HepG2 (cell line): ENCODE data around the gene LRIF1. TPM values are rescaled to one million over a fixed set of nuclear protein-coding genes. Genes with fewer than 3 reads are reported as not detected.

ENCODE experiments used
- ATAC-seq: fragments of 200-7000 bp; cut with Tn5 transposase; 3 replicates; pipeline ENCODE4 v1.9.1; 2020; ENCODE audit warnings: mild to moderate bottlenecking, moderate library complexity
- BruUV-seq: library from RNA; stranded (reverse); fragments of 400-500 nt; replicated peaks from 2 replicates; lab custom pipeline; 2021; lab: Mats Ljungman, UMichigan
- CTCF ChIA-PET: fragments of 300-600 bp; formaldehyde crosslinking; extraction: SDS; loops from one replicate; lab custom pipeline; 2021; ENCODE audit warnings: low total read pairs, inconsistent platforms, low intra/inter-chr PET ratio; lab: Yijun Ruan, JAX
- POLR2A ChIA-PET: fragments of 350-600 bp; sonication (Branson Sonifier 250); formaldehyde crosslinking; loops from one replicate; lab custom pipeline; 2020; ENCODE audit warnings: antibody characterized with exemption, inconsistent platforms; lab: Yijun Ruan, JAX
- DNase-seq: peaks from one replicate; pipeline ENCODE4 v3.0.0-alpha.2; 2015; ENCODE audit warnings: low spot score
- FAIRE-seq: peaks from 3 replicates; lab custom pipeline; 2011; peaks lifted over from hg19 to GRCh38; lab: Jason Lieb, UNC
- H2AFZ ChIP-seq: one replicate; pipeline ENCODE4 v1.6.1; 2011; ENCODE audit warnings: low read length, inconsistent platforms
- H3K27ac ChIP-seq: fragments of 300-600 bp; 3 replicates; pipeline ENCODE4 v1.8.0; 2011; ENCODE audit warnings: mixed run types, mild to moderate bottlenecking, mixed read lengths, low read length, inconsistent platforms; ENCODE audit not compliant: insufficient read depth; ENCODE audit errors: extremely low read length
- H3K27me3 ChIP-seq, 2 experiments: fragments of 200-600 bp in 1 of 2; 2 replicates in 1 of 2; 3 replicates in 1 of 2; pipeline versions ENCODE4 v1.6.0 to v1.8.0; 2011; ENCODE audit warnings: low read length in 2 of 2, mild to moderate bottlenecking in 2 of 2, moderate library complexity in 2 of 2, inconsistent platforms in 1 of 2; ENCODE audit not compliant: insufficient read depth in 2 of 2, control insufficient read depth in 1 of 2
- H3K36me3 ChIP-seq, 2 experiments: fragments of 200-600 bp in 1 of 2; replicated peaks in 1 of 2; 2 replicates in 1 of 2; 3 replicates in 1 of 2; pipeline versions ENCODE4 v1.5.1 to v1.8.0; 2011; ENCODE audit warnings: low read length in 2 of 2, inconsistent platforms in 1 of 2; ENCODE audit not compliant: insufficient read depth in 2 of 2, control insufficient read depth in 1 of 2
- H3K4me1 ChIP-seq: 2 replicates; pipeline ENCODE4 v1.5.1; 2012; ENCODE audit warnings: low read length, inconsistent platforms; ENCODE audit not compliant: insufficient read depth
- H3K4me2 ChIP-seq: 2 replicates; pipeline ENCODE4 v1.6.0; 2011; ENCODE audit warnings: low read depth, low read length, inconsistent platforms
- H3K4me3 ChIP-seq, 3 experiments: fragments of 200-600 bp in 1 of 3; sonication (generic), shearing (Covaris generic) in 1 of 3; replicated peaks in 1 of 3; 2 replicates each; pipeline ENCODE4 v1.5.1; 2011 to 2016; ENCODE audit warnings: low read length in 3 of 3, inconsistent platforms in 2 of 3, low read depth in 2 of 3, mild to moderate bottlenecking in 2 of 3, control low read depth in 1 of 3, mixed read lengths in 1 of 3; ENCODE audit not compliant: insufficient read depth in 1 of 3
- H3K79me2 ChIP-seq: one replicate; pipeline ENCODE4 v1.6.1; 2011; ENCODE audit warnings: low read length, inconsistent platforms; ENCODE audit not compliant: insufficient read depth
- H3K9ac ChIP-seq: 2 replicates; pipeline ENCODE4 v1.6.0; 2011; ENCODE audit warnings: mild to moderate bottlenecking, low read depth, low read length, inconsistent platforms; ENCODE audit not compliant: insufficient read depth
- H3K9me3 ChIP-seq: 2 replicates; pipeline ENCODE4 v1.5.1; 2012; ENCODE audit warnings: mild to moderate bottlenecking, low read length
- H4K20me1 ChIP-seq: 2 replicates; pipeline ENCODE4 v1.6.0; 2011; ENCODE audit warnings: inconsistent platforms, mild to moderate bottlenecking, low read length, moderate library complexity; ENCODE audit not compliant: insufficient read depth
- HOXA9 ChIP-seq: sonication (generic); formaldehyde crosslinking; IDR thresholded peaks from 2 replicates; pipeline ENCODE4 v1.8.1; 2022; ENCODE audit warnings: missing genetic modification reagents, mild to moderate bottlenecking, moderate library complexity, borderline replicate concordance
- KLF16 ChIP-seq, 2 experiments: sonication (generic) in 1 of 2; formaldehyde crosslinking in 1 of 2; IDR thresholded peaks; 2 replicates each; pipeline versions ENCODE4 v1.6.1 to v1.8.0; 2016 to 2023; ENCODE audit warnings: missing genetic modification reagents in 2 of 2, missing compliant biosample characterization in 1 of 2
- SNRNP70 ChIP-seq: fragments of 200-400 bp; formaldehyde crosslinking; IDR thresholded peaks from 2 replicates; pipeline ENCODE4 v1.6.1; 2017; ENCODE audit warnings: mild to moderate bottlenecking, low read depth, low read length, moderate library complexity
- XRCC5 ChIP-seq: fragments of 200-400 bp; formaldehyde crosslinking; optimal IDR thresholded peaks from 2 replicates; pipeline ENCODE3; 2017; ENCODE audit warnings: mild to moderate bottlenecking, low read length
- ZNF20 ChIP-seq: sonication (generic); formaldehyde crosslinking; IDR thresholded peaks from 2 replicates; pipeline ENCODE4 v1.4.0; 2020; ENCODE audit warnings: mild to moderate bottlenecking, moderate library complexity, missing genetic modification reagents
- ZNF484 ChIP-seq: sonication (generic); formaldehyde crosslinking; IDR thresholded peaks from 2 replicates; pipeline ENCODE4 v1.5.1; 2020; ENCODE audit warnings: mild to moderate bottlenecking, low read depth, missing genetic modification reagents, borderline replicate concordance
- ZNF891 ChIP-seq: sonication (generic); formaldehyde crosslinking; IDR thresholded peaks from 2 replicates; pipeline ENCODE4 v1.5.0; 2020; ENCODE audit warnings: mild to moderate bottlenecking, missing genetic modification reagents
- WGBS: methylation state at CpG from one replicate; pipeline ENCODE4 v1.1.6; 2017; ENCODE audit warnings: low lambda C conversion rate; 5-methylcytosine and 5-hydroxymethylcytosine counted together
- in situ Hi-C: cut with HindIII; loops from 2 replicates; pipeline ENCODE4 v1.10.0; 2017; ENCODE audit warnings: low pct_unique_long_range_greater_than_20kb; ENCODE audit not compliant: extremely low pct_ligation_motif_present
- intact Hi-C: fragments of 100-400 bp; cut with micrococcal nuclease; formaldehyde crosslinking; loops from one replicate; pipeline ENCODE4 v1.10.0; 2022; ENCODE audit not compliant: unreplicated experiment
- polyA plus RNA-seq, 8 experiments: library from polyadenylated mRNA; depleted of rRNA in 3 of 8; stranded (reverse) in 7 of 8; unstranded in 1 of 8; fragments of >200 nt; fragmentation: Illumina TruSeq in 4 of 8; extraction: Trizol in 4 of 8; gene quantifications; 2 replicates each; pipeline versions ENCODE4 v1.2.1 to v1.2.3, GENCODE V29; 2011 to 2016; ENCODE audit warnings: low read depth in 4 of 8, missing spikeins in 1 of 8, mixed read lengths in 1 of 8; ENCODE audit not compliant: insufficient read depth in 1 of 8
- total RNA-seq, 5 experiments: library from RNA; depleted of rRNA; stranded (reverse); fragments of >200 nt; fragmentation: Illumina TruSeq; extraction: Trizol; gene quantifications; 2 replicates each; pipeline ENCODE4 v1.2.3, GENCODE V29; 2016; ENCODE audit warnings: low read depth in 1 of 5
- TF ChIP-seq, protein P1 (sequence below): sonication (generic); formaldehyde crosslinking; IDR thresholded peaks from 2 replicates; pipeline ENCODE4 v1.4.0; 2020; ENCODE audit warnings: mild to moderate bottlenecking, missing genetic modification reagents
- TF ChIP-seq, protein P2 (sequence below), 2 experiments: fragments of 450-650 bp in 1 of 2; sonication (generic) in 1 of 2; formaldehyde crosslinking; IDR thresholded peaks; 2 replicates each; pipeline versions ENCODE4 v1.5.0 to v1.8.0; 2020 to 2022; ENCODE audit warnings: mild to moderate bottlenecking in 1 of 2, missing genetic modification reagents in 1 of 2

LRIF1 gene
- total and polyA plus RNA-seq, 2 of the 13 experiments (the other 11 are each of a cell fraction or from before 2014, with no cell fraction given): 18.4 to 42.4 TPM

DNA sequence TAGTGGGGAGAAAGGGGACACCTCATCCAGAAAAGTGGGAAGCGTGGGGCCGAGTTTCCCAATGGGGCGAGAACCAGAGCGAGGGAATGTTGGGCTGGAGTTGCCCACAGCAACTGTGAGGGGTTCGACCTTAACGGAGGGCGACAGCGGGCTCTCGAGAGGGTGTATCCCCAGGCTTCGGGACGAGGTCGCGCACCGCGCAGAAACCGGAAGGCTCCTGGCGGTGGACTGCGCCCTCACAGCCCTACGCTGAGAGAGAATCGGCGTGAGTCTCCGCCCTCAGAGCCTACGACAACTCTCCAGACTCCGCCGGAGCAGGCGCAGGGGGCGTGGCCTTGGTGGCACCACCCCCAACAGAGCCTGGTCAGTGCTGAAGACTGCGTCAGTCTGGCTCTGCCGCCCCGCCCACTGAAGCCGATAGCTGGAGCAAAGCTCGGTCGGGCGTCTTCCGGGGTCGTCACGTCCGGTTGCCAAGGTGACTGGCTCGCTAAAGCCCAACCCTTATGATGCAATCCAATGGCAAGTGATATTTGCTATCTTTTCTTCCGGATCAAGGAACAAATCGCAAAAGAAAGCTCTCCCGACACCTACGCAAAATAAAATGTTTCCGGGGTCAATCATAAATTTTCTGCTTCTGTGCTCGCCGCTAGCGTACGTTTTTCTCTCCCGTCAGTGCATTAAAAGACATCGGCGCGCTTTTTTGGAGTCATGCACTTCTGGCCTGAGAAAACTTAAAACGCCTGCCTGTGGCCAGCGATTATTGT, at the start of gene LRIF1 (continued):
- TF ChIP-seq SNRNP70: no peak

DNA sequence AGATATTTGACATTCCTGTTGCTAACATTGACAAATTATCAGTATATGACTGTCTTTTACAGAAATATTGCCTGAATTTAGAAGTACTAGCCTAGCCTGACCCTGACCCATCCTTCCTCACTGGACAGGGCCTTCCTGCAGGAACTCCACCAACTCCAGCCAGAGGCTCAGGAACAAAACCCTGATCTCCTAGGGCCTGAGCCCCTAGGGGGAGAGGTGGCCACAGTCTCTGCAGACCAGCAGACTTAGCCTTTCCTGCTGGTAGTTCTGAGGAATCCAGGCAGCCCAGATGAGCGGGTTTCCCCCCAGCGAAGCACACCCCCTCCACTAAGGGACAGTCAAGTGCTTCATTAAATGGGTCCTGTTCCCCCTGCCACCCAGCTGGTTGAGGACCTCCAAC, 44.3 kb upstream of the LRIF1 start:
- no peak for ATAC-seq
- ChIA-PET CTCF (no interaction called here), POLR2A (no interaction called here)
- Histone ChIP-seq H2AFZ (no peak overlapping the region), H3K36me3 (no peaks in the 10 kb centered on the region), H3K27me3 (no peaks in the 10 kb centered on the region; a peak in 1 of 5 replicates), H3K9ac (no peak overlapping the region), H3K4me1 (no peaks in the 10 kb centered on the region), H3K4me3 (no peak overlapping the region), H3K4me2 (no peak overlapping the region), H3K9me3 (peaks cover 6% of the 10 kb centered on the region; the same call in 1 of the 2 replicates), H3K27ac (no peak overlapping the region), H4K20me1 (no peaks in the 10 kb centered on the region), H3K79me2 (no peaks in the 10 kb centered on the region)
- intact Hi-C loops (no loop called here), in situ Hi-C loops (no loop called here)
- 0% methylated on average over 2 of the region's 2 CpGs for WGBS
- no TSS peak for BruUV-seq
- FAIRE-seq: no peak
- DNase-seq: no peak
- no peak for TF ChIP-seq ZNF484 (CRISPR knock-in tag)
- TF ChIP-seq HOXA9 (CRISPR knock-in tag): no peak
- no peak for TF ChIP-seq XRCC5
- TF ChIP-seq KLF16 (CRISPR knock-in tag; IDR thresholded peaks at IDR 0.05): no peak
- TF ChIP-seq, protein P1, sequence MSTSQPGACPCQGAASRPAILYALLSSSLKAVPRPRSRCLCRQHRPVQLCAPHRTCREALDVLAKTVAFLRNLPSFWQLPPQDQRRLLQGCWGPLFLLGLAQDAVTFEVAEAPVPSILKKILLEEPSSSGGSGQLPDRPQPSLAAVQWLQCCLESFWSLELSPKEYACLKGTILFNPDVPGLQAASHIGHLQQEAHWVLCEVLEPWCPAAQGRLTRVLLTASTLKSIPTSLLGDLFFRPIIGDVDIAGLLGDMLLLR: no peak
- TF ChIP-seq, protein P2, sequence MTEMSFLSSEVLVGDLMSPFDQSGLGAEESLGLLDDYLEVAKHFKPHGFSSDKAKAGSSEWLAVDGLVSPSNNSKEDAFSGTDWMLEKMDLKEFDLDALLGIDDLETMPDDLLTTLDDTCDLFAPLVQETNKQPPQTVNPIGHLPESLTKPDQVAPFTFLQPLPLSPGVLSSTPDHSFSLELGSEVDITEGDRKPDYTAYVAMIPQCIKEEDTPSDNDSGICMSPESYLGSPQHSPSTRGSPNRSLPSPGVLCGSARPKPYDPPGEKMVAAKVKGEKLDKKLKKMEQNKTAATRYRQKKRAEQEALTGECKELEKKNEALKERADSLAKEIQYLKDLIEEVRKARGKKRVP (CRISPR knock-in tag; IDR thresholded peaks at IDR 0.05): no peak
- no peak for TF ChIP-seq ZNF891 (CRISPR knock-in tag)
- TF ChIP-seq ZNF20 (CRISPR knock-in tag): no peak
